Measurements from ENCODE around the gene RPL29.

RPL29 gene

DNA sequence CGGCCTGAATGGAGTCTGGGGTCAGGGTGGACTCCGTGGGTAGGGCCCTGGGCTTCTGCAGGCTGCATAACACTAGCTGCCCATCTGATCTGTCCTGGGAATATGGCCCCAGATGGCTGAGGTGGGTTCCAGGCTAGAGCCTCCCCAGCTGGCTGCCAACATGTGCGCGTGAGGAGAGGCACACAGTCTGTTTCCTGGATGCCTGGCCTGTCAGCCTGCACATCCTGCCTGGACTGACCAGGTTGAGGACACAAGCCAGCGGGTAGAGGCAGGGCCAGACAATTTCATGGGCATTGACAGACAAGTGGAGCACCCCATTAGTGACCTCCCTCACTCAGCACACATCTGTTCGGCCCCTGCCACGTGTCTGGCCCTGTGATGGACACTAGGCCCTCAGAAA lies 29.8 kb upstream of the RPL29 start:
- DNase-seq (ENCODE audit: low read depth): no peak

DNA sequence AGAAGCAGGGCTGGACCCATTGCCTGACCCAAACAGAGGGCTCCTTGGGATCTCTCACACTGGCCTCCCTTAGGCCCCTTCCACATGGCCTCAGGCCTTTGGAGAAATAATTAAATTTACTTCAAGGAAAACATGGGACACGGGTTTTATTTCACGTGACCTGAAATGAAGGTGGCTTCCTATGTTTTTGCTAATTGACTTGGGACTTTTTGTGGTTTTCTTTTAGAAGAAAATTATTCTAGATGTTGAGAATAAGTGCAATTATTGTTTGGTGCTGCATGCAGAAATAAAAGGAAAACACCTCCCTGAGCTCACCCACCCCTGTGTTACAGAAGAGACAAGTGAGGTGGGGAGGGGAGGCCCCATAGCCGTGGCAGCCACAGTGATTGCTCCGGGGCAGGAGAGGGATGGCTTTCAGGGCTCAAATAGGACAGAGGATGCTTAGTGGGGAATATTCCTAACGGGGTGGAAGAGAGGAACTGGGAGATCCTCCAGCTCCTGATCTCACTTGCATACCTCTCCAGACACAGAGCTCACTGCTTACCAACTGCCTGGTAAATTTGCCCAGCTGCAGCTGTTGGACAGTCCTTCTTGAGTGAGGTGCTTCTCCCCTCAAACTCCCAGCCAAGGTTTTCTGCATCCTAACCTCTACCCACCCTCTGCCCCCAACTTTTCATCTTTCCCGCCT lies 29.2 kb upstream of the RPL29 start:
- no peak for DNase-seq (ENCODE audit: low read depth)

DNA sequence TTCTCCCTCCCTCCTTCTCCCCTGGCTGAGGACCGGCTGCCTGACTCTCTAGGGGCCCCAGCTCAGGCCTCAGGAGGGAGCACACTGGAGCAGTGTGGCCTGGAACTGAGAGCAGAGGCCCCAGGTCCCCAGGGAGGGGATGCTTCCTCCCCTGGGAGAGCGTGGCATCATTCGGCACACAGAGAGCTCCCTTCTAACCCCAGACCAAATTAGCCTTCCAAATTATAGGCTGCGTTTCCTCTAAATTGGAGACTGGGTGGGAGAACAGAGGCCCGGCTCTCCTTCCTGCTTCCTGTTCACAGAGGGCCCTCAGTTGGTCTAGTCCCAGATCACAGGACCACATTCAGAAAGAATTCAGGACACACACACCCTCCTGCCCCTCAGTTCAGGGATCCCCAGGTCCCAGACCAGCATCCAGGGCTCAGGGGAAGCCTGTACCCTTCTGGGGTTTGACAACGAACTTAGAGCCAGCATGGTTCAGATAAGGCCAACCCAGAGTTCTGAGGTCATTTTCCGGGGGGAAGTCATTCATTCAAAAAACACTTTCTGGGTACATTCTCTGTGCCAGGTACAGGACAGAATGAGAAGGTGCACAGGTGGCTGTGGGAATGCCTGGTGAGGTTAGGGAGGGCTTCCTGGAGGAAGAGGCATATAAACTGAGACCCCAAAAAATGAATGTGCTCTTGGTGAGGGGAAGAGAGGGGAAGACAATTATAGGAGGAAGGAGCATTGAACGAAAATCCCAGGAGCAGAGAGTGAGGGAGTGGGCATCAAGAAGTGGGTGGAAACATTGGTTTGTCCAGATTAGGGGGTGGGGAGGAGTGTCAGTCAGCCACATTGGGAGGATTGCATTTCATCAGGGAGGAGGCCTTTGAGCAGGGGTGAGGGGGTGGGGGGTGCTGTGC lies 28.4 kb upstream of the RPL29 start:
- DNase-seq (ENCODE audit: low read depth): no peak

DNA sequence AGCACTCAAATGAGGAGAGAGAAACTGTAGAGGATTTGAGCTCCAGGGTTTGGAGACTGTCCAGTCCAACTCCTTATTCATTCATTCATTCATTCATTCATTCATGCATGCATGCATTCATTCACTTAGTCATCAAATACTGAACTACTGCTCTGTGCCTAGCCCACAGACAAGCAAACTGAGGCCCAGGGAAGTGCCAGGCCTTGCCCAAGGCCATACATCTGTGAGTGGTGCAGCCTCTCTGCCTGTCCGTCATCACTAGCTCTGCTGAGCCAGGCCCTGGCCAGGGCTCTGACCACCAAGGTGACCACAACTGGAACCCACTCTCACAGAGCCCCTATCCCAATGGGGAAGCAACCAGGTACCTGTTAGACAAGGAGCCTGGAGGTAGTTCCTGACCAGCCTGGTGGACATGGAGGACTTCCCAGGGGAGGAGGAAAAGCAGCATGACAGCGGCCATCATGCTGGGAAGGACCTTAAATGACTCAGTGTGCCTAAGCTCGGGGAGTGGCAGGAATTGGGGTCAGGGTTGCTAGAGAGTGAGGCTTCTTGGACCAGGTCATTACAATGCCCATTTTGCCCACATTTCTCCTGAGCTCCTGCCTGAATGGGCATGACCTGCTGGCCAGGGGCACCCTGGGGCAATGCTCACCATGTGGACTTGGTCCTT lies 27.5 kb upstream of the RPL29 start:
- DNase-seq (ENCODE audit: low read depth): no peak

DNA sequence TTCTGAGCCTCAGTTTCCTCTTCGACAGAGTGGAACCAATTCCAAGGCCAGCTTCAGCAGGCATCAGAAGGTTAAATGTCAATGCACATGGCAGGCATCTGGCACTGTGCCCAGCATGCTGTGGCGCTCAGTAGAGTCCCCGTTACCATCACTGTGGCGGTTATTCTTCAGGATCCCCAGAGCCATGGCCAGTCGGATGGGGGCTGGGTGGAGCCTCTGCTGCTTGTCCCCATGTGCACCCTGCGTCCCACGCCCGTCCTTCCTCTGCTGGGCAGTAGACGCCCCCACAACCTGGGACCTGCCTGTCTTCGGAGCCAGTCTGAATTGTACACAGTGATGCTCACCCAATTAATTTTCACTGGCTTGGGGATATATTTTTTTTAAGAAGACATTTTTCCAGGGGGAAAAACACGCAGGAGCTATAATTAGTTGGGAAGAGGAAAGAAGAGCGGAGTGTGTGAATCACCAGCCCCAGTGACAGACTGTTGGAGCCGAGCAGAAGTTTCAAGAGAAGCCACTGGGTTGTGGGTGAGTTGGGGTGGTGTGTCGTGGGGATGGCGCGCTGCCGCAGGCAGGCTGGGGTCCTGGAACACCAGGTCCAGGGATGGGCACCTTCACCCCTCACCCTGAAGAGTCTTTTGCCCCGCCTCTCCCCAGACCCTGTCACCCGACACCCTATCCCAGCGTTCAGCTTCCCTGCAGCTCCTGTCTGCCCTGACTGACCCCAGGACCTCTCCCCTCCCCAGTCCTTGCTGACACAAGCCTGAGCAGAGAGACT lies 26.8 kb upstream of the RPL29 start:
- no peak for DNase-seq (ENCODE audit: low read depth)

DNA sequence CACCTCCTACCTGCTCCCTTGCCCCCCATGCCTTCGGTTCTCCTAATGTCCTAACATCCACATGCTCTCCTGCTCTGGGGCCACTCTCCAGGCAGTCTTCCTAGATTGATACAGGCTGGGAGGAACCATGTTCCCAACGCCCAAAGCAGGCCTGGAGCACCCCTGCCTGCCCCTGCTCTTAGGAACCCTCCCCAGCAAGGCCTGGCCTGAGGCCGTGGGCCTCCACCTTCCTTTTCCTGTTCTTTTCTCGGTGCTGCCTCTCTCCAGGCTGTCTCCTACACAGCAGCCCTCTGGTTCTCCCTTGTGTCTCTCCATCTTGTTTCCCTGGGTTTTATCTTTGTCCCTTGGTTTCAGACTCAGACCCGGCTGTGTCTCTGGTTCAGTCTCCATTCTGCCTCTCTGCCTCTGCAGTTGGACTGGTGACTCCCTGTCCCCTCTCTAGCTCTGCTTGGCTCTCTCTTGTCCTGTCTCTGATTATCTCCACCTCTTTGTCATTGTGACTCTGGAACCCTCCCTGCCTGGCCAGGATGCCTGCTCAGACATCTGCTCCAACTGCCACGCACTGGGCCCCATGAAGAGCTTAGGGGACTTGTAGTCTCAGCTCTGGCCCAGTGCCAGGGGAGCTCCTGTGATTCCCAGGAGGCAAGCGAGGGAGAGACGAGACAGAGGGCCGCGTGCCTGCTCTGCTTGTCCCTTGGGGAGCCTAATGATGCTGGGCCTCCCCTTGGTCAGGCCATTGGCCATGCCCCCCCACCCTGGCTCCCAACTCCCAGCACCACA lies 26.0 kb upstream of the RPL29 start:
- no peak for DNase-seq (ENCODE audit: low read depth)

DNA sequence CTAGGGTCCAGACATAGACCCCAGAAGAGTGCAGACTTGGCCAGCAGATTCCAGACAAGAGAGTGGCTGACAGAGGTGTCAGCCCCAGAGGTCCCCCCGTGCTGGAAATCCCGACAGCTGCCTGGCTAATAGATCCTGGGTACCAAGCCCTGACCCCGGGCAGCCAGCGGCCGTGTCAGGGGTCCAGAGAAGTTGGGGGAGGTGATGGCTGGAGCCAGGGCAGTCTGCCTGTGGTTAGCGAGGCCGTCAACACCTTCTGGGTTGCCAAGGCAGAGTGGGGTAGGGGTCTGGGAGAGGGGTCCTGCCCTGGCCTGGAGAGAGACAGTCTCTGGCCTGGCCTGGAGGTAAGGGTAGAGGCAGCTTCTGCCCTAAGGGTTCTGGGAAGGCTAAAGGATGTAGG lies 25.1 kb upstream of the RPL29 start:
- no peak for DNase-seq (ENCODE audit: low read depth)

DNA sequence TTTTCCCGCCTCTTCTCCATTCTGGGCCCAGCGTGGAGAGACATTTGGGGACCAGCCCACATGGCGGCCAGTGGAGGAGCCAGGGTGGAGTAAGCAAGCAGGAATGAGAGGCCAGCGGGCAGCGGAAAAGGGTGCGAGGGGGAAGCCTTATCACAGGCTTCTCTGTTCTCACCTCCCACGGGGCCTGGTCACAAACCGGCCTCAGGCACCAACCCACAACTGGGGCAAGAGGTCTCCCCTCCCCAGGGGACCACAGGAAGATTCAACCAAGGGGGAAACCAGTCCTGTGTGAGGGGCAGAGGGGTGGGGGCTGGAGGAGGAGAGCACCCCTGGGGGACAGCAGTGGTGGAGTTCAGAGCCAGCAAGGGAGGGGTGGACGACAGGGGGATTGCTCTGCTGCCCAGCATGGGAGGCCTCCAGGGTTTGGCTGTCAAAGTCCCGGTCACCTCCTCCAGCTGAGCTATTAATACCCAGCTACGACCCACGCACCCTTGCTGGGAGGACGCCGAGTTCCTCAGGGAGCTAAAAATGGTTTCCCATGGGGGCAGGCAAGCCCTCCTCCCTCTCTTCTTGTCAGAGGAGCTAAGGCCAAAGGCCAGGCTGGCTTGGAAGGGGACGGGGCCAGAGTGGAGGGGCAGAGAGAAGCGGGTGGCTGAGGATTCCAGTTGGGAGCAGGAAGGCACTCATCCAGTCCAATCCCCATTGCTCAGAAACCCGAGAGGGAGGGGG lies 23.8 kb upstream of the RPL29 start:
- no peak for DNase-seq (ENCODE audit: low read depth)

DNA sequence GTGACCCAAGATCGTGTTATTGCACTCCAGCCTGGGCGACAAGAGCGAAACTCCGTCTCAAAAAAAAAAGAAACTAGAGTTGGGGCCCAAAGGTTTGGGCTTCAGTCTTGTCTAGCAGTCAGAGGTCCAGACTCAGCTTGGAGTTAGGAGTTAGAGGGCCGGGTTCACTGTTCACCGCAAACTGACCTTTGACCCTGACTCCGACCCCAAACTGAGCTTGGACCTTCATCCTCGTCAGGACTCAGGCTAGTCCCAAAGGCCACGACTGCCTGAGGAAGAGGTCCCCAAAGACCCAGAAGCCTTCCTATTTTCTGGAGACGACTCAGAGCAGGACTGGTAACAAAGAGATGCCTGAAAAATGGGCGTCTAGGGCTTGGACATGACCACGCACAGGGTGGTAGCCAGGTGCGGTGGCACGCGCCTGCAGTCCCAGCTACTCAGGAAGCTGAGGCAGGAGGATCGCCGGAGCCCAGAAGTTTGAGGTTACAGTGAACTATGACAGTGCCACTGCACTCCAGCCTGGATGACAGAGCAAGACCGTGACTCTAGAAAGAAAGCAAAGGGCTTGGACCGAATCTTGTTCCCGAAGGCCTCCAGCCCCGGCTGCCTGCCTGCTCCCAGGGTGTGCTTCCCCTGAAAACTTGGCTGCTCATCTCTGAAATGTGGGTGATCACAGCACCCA lies 22.8 kb upstream of the RPL29 start:
- DNase-seq (ENCODE audit: low read depth): no peak

DNA sequence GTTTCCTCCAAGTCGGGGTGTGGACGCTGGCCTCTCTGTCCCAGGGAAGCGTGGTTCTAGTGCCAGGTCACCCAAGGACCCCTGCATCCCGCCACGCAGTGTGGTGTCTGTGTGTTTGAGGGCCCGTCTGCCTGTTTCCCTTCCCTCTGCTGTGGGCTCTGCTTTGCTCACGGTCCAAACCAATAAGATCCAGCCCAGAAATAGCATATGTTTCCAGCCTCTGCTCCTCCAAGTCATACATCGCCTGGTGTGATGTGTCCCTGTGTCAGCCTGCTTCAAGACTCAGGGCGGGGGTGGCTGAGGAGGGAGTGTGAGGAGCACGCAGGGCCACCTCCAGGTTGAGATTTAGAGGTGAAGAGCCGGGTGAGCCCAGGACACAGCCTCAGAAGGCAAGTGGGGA lies 21.9 kb upstream of the RPL29 start:
- no peak for DNase-seq (ENCODE audit: low read depth)

DNA sequence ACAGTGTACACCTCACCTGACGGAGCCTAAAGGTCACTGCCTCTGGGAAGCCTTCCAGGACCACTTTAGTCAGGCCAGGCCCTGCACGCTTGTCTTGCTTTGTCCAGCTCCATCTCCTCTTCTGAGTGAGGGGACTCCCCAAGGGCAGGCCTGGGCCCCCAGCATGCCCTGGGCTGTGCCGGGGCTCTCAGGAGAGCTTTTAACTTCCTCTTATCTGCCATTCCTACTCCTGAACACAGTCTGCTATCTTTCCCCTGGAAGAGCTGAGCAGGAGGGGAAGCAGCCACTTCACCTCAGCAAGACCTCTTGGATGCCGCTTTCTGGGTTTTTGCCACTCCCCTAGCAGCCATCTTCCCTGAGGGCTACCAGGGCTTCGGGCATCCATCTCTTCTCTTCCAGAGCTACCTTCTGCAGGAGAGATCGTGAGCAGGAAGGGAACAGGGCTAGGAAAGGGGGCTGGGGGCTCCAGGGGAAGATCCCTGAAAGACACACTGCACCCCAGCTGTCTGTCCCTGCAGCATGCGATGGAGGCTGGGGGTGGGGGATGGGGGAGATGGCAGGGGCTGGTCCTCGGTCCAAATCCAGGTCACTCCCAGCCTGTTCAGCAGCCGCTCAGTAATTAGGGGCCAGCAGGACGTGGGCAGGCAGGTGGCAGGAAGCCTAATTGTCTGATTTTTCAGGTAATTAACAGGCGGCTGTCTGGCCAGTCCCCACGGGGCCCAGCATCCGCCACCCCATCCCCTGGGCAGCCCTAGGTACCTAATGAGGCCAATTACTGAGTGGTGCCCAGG lies 19.9 kb upstream of the RPL29 start:
- no peak for DNase-seq (ENCODE audit: low read depth)

DNA sequence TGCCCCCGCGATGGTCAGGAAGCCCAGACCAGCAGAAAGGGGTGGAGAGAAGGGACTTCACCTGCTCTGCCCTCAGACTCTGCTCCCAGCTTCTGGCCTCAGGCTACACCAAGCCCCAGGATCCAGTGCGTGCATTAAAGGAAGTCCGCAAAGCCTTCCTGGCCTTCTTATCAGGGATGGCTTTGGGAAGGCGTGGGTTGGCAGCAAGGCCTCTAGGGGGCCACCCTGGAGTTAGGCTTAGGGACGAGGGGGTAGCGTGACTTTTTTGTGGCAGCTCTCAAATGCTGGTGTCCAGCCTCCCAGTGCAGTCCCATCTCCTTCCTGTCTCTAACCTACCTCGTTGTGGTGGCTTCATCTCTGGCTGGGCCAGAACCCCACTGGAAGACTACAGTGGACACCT lies 18.9 kb upstream of the RPL29 start:
- no peak for DNase-seq (ENCODE audit: low read depth)

DNA sequence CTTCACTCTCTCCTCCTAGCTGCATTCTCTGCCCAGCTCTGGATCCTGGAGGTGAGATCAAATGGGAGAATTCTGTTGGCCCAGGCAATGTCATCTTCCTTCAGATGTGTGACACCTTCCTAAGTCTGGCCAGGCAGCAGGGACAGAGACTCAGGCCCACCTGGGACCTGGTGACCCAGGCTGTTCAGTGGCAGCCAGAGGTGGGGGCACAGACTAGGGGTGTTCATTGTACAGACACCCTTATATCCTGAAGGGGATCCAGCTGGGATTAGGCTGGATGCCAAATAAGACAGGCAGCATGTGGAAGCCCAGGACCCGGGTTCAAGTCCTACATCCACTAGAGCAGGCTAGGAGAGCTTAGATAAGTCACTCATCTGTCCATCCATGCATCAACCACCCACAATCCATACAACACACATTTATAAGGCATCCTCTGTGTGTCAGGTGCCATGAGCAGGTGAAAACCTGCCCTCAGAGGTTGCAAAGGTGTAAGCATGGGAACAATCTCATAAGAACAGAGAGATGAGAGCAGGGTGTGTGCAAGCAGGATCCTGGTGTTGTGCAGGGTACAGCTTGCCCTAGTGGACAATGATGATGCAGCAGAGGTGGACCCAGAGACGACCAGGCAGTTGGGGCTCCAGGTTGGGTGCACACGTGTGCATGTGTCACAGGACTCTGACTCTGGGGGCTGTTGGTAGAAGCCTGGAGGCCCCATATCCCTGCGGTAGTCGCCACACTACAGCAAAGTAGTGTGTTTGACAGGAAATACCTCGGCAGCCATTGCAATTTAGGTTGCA lies 18.3 kb upstream of the RPL29 start:
- no peak for DNase-seq (ENCODE audit: low read depth)

DNA sequence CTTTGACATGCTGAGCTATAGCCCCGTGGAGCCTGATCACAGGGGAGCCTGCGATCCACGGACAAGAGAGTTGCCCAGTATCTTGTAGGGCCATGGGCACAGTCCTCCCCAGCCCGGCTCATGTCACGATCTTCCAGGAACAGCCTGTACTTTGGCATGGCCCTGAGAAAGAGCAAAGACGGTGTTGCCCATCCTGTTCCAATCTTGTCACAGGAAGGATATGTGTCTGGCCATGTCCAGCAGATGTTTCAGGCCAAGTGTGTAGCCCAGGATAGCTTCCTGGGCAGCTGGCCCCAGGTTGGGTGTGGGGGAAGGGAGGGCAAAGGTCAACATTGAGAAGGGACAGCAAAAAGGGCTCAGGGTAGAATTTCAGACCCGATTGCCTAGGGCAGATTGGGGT lies 17.0 kb upstream of the RPL29 start:
- no peak for DNase-seq (ENCODE audit: low read depth)

DNA sequence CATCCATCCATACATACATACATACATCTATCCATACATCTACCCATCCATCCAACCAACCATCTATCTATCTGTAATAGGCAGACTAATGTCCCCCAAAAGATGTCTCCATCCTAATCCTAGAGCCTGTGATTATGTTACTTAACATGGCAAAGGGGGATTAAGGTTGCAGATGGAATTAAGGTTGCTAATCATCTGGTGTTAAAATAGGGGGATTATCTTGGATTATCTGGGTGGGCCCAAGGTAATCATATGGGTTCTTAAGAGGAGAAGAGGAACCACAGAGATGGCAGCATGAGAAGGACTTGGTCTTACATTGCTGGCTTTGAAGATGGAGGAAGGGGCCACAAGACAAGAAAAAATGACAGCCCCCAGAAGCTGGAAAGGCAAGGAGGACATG lies 14.7 kb upstream of the RPL29 start:
- no peak for DNase-seq (ENCODE audit: low read depth)

DNA sequence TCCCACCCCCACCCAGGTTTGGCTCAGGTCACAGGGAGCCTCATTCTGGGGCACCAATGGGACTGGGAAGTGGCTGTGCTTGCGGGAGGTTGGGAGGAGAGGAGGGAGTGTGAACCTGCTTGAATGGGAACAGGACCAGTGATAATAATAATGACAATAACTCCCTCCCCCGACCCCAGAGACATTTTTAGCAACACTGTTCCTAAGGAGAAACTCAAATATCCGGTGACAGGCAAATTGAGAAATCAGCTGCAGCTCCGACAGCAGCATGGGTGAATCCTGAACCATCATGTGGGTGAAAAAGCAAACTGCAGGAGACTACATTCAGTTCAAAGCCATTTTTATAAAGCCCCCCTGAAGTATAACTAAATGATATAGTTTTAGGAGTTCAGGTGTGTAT lies 11.6 kb upstream of the RPL29 start:
- no peak for DNase-seq (ENCODE audit: low read depth)

DNA sequence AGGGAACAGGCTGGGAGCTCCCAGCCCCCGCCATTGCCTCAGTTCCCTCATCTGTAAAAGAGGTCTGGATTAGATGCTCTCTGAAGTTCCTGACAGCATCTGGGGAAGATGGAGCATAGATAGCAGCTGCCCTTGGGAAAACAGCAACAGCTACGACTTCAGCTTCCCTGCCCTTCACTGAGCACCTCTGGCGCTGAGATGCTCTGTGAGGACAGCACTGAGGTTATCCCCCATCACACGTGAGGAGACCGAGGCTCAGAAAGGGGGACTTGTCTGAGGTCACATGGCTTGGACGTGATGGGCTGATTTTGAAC lies 11.1 kb upstream of the RPL29 start:
- no peak for DNase-seq (ENCODE audit: low read depth)

DNA sequence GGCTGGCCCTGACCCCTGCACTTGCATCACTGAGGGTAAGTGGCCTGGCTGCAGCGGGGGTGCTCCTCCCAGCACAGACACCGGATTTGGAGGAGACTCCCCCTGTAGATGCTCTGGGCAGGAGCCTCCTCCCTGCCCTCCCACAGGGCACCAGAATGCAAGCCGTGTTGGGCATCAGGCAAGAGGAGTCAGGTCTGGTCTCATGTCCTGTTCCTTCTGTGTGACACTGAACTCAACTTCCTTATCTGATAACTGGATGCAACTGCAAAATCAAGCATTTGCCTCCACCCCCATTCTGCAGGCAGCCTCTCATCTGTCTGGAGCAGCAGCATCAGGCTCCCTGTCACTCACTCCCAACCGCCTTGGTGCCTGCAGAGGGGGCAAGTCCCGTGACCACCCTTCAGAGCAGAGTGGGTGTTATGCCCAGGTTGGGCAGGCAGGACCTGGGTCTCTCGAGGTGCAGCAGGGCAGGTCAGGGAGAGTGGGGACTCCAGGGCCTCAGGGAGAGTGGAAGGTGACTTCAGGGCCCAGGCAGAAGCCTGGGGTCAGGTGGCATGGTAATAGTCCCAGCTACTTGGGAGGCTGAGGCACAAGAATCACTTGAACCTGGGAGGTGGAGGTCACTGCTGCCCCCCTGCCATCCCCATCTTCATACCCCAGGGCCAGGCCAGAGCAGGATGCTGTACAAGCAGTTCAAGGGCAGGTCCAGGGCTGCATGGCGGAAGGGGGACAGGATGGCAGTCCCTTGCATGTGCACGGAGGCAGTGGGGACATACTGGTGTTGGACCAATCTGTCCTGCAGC lies 10.5 kb upstream of the RPL29 start:
- DNase-seq (ENCODE audit: low read depth): no peak

Data from fibroblast of gingiva (primary cell).